ENCODE results near the gene UBXN2A. TPM values are rescaled to one million over a fixed set of nuclear protein-coding genes. Genes with fewer than 3 reads are reported as not detected.
"Not testable (repeated sequence)": the region's sequence is repeated elsewhere in the genome, so short reads cannot be mapped to it uniquely, and the experiment has no call there.

UBXN2A gene
- polyA plus RNA-seq, 4 donors, result 19.1 to 22.9 (median 20.4) TPM

- no peak for DNase-seq (ENCODE audit: low read depth in 4 of 4, low spot score in 3 of 4)
Measured at GRCh38 chr2:24011250-24012104, 71.2 kb downstream of the UBXN2A start.

- DNase-seq (ENCODE audit: low read depth in 4 of 4, low spot score in 3 of 4), result no peak
Measured at GRCh38 chr2:24012521-24013188, 72.4 kb downstream of the UBXN2A start.

- not testable (repeated sequence) for DNase-seq (ENCODE audit: low read depth in 4 of 4, low spot score in 3 of 4)
Measured at GRCh38 chr2:24014902-24015301, 74.6 kb downstream of the UBXN2A start.

GRCh38 chr2:24015562-24016375 lies 75.5 kb downstream of the UBXN2A start:
- DNase-seq (ENCODE audit: low read depth in 4 of 4, low spot score in 3 of 4), result no peak

GRCh38 chr2:24016376-24016761 lies 76.1 kb downstream of the UBXN2A start:
- DNase-seq (ENCODE audit: low read depth in 4 of 4, low spot score in 3 of 4), result no peak

- no peak for DNase-seq (ENCODE audit: low read depth in 4 of 4, low spot score in 3 of 4)
Measured at GRCh38 chr2:24016853-24017703, 76.8 kb downstream of the UBXN2A start.

GRCh38 chr2:24017711-24018110 lies 77.4 kb downstream of the UBXN2A start:
- no peak for DNase-seq (ENCODE audit: low read depth in 4 of 4, low spot score in 3 of 4)

- no peak for DNase-seq (ENCODE audit: low read depth in 4 of 4, low spot score in 3 of 4)
Measured at GRCh38 chr2:24018241-24018640, 78.0 kb downstream of the UBXN2A start.

GRCh38 chr2:24019729-24020128 lies 79.5 kb downstream of the UBXN2A start:
- no peak for DNase-seq (ENCODE audit: low read depth in 4 of 4, low spot score in 3 of 4)

- no peak for DNase-seq (ENCODE audit: low read depth in 4 of 4, low spot score in 3 of 4)
Measured at GRCh38 chr2:24020244-24020643, 80.0 kb downstream of the UBXN2A start.

GRCh38 chr2:24021122-24021998 lies 81.1 kb downstream of the UBXN2A start:
- DNase-seq (ENCODE audit: low read depth in 4 of 4, low spot score in 3 of 4), result no peak

GRCh38 chr2:24022324-24022974 lies 82.2 kb downstream of the UBXN2A start:
- no peak for DNase-seq (ENCODE audit: low read depth in 4 of 4, low spot score in 3 of 4)

GRCh38 chr2:24022975-24023575 lies 82.8 kb downstream of the UBXN2A start:
- DNase-seq (ENCODE audit: low read depth in 4 of 4, low spot score in 3 of 4), result no peak

GRCh38 chr2:24024018-24024417 lies 83.8 kb downstream of the UBXN2A start:
- DNase-seq (ENCODE audit: low read depth in 4 of 4, low spot score in 3 of 4), result no peak

GRCh38 chr2:24024996-24025663 lies 84.9 kb downstream of the UBXN2A start:
- no peak for DNase-seq (ENCODE audit: low read depth in 4 of 4, low spot score in 3 of 4)

GRCh38 chr2:24026233-24026632 lies 86.0 kb downstream of the UBXN2A start:
- no peak for DNase-seq (ENCODE audit: low read depth in 4 of 4, low spot score in 3 of 4)

- DNase-seq (ENCODE audit: low read depth in 4 of 4, low spot score in 3 of 4), result no peak
Measured at GRCh38 chr2:24038786-24039499, 98.7 kb downstream of the UBXN2A start.
